NB4 (cell line): Measurements from ENCODE around the gene MX1.

Experiments
- MYC ChIP-seq: IDR thresholded peaks from 2 replicates; pipeline ENCODE4 v1.6.1; 2011; ENCODE audit warnings: low read depth, low read length
- POLR2A ChIP-seq: IDR thresholded peaks from 2 replicates; pipeline ENCODE4 v1.6.1; 2011; ENCODE audit warnings: mild to moderate bottlenecking; ENCODE audit not compliant: insufficient read length; ENCODE audit errors: extremely low read depth
- TF ChIP-seq, protein P1 (sequence below): IDR thresholded peaks from one replicate; pipeline ENCODE4 v1.5.1; 2012; ENCODE audit warnings: low read depth, low read length
- TF ChIP-seq, protein P2 (sequence below): IDR thresholded peaks from 2 replicates; pipeline ENCODE4 v1.6.1; 2011; ENCODE audit warnings: low read depth, low read length

DNA sequence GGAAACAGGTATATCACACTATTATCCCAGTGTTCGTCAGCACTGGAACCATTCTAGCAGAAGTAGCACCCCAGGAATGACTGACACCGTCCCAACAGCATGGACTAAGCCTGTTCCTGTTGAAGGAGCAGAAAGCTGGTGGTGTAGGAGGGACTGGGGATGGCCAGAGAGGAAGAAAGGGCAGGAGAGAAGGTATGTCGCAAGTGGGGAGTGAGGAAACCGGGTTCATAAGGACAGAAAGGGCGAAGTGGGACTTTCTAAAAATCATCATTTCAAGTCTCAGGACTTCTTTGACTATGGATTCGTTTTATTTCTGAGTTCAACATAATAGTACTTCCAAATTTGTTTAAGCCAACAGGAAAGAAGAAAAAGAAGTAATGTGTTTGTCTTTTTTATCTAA lies 19.7 kb upstream of the MX1 start:
- TF ChIP-seq, protein P1, sequence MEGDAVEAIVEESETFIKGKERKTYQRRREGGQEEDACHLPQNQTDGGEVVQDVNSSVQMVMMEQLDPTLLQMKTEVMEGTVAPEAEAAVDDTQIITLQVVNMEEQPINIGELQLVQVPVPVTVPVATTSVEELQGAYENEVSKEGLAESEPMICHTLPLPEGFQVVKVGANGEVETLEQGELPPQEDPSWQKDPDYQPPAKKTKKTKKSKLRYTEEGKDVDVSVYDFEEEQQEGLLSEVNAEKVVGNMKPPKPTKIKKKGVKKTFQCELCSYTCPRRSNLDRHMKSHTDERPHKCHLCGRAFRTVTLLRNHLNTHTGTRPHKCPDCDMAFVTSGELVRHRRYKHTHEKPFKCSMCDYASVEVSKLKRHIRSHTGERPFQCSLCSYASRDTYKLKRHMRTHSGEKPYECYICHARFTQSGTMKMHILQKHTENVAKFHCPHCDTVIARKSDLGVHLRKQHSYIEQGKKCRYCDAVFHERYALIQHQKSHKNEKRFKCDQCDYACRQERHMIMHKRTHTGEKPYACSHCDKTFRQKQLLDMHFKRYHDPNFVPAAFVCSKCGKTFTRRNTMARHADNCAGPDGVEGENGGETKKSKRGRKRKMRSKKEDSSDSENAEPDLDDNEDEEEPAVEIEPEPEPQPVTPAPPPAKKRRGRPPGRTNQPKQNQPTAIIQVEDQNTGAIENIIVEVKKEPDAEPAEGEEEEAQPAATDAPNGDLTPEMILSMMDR, result no peak
- TF ChIP-seq, protein P2, sequence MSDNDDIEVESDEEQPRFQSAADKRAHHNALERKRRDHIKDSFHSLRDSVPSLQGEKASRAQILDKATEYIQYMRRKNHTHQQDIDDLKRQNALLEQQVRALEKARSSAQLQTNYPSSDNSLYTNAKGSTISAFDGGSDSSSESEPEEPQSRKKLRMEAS, result no peak
- TF ChIP-seq POLR2A (no peak), MYC (no peak)
